Measurements from ENCODE around the gene CLDN1.

CLDN1 gene

GRCh38 chr3:190345027-190345821, 23.0 kb upstream of the CLDN1 start:
- Histone ChIP-seq H3K4me3 (ENCODE audit: low read depth, low read length, poor library complexity, severe bottlenecking) (no peak overlapping the region), H3K9me3 (ENCODE audit: low read length) (no peaks in the 10 kb centered on the region), H3K9me2 (ENCODE audit: low read depth, low read length) (no peaks in the 10 kb centered on the region), H3K36me3 (ENCODE audit: insufficient read depth, low read length) (no peaks in the 10 kb centered on the region), H3K9ac (ENCODE audit: low read length) (no peak overlapping the region), H3F3A (ENCODE audit: insufficient read depth, low read length) (no peaks in the 10 kb centered on the region), H3K4me2 (ENCODE audit: low read length) (no peak overlapping the region), H3K79me2 (ENCODE audit: insufficient read depth, low read length) (no peaks in the 10 kb centered on the region), H2AFZ (ENCODE audit: low read length) (no peak overlapping the region), H3K27me3 (ENCODE audit: insufficient read depth, low read length) (no peaks in the 10 kb centered on the region), H3K4me1 (ENCODE audit: insufficient read depth, low read length, severe bottlenecking) (no peaks in the 10 kb centered on the region), H4K20me1 (ENCODE audit: insufficient read depth, low read length) (no peaks in the 10 kb centered on the region), H3K27ac (ENCODE audit: low read depth, low read length, poor library complexity, severe bottlenecking) (no peak overlapping the region)
- TF ChIP-seq EZH2 (IDR thresholded peaks at IDR 0.05; ENCODE audit: borderline replicate concordance, low read length) (no peak), CTCF (IDR thresholded peaks at IDR 0.05; ENCODE audit: low read length) (no peak)

- no peaks in the 10 kb centered on the region for H3K9me3 ChIP-seq (ENCODE audit: low read length)
- no peaks in the 10 kb centered on the region for H4K20me1 ChIP-seq (ENCODE audit: insufficient read depth, low read length)
- H3K27ac ChIP-seq (ENCODE audit: low read depth, low read length, poor library complexity, severe bottlenecking) = no peak overlapping the region
These were observed 17.8 kb upstream of the CLDN1 start for GRCh38 chr3:190340071-190340470.

GRCh38 chr3:190339130-190339529, 16.9 kb upstream of the CLDN1 start:
- Histone ChIP-seq H3K4me2 (ENCODE audit: low read length) (no peak overlapping the region), H3K4me3 (ENCODE audit: low read depth, low read length, poor library complexity, severe bottlenecking) (no peak overlapping the region), H2AFZ (ENCODE audit: low read length) (no peak overlapping the region)

More at GRCh38 chr3:190340071-190340470, 17.8 kb upstream of the CLDN1 start:
- no peak overlapping the region for H3K9ac ChIP-seq (ENCODE audit: low read length)
- no peaks in the 10 kb centered on the region for H3K9me2 ChIP-seq (ENCODE audit: low read depth, low read length)
- H3F3A ChIP-seq (ENCODE audit: insufficient read depth, low read length) = no peaks in the 10 kb centered on the region
- no peak for TF ChIP-seq EZH2 (IDR thresholded peaks at IDR 0.05; ENCODE audit: borderline replicate concordance, low read length)
- no peak for TF ChIP-seq CTCF (IDR thresholded peaks at IDR 0.05; ENCODE audit: low read length)
- H3K36me3 ChIP-seq (ENCODE audit: insufficient read depth, low read length) = no peaks in the 10 kb centered on the region
- H3K4me2 ChIP-seq (ENCODE audit: low read length) = no peak overlapping the region
- H3K4me1 ChIP-seq (ENCODE audit: insufficient read depth, low read length, severe bottlenecking) = no peaks in the 10 kb centered on the region
- no peak overlapping the region for H3K4me3 ChIP-seq (ENCODE audit: low read depth, low read length, poor library complexity, severe bottlenecking)
- no peaks in the 10 kb centered on the region for H3K27me3 ChIP-seq (ENCODE audit: insufficient read depth, low read length)
- no peaks in the 10 kb centered on the region for H3K79me2 ChIP-seq (ENCODE audit: insufficient read depth, low read length)
- H2AFZ ChIP-seq (ENCODE audit: low read length) = no peak overlapping the region

More at GRCh38 chr3:190339130-190339529, 16.9 kb upstream of the CLDN1 start:
- Histone ChIP-seq H3K4me1 (ENCODE audit: insufficient read depth, low read length, severe bottlenecking) (no peaks in the 10 kb centered on the region), H3K27ac (ENCODE audit: low read depth, low read length, poor library complexity, severe bottlenecking) (no peak overlapping the region), H3K79me2 (ENCODE audit: insufficient read depth, low read length) (no peaks in the 10 kb centered on the region), H3K36me3 (ENCODE audit: insufficient read depth, low read length) (no peaks in the 10 kb centered on the region), H4K20me1 (ENCODE audit: insufficient read depth, low read length) (no peaks in the 10 kb centered on the region), H3K9me2 (ENCODE audit: low read depth, low read length) (no peaks in the 10 kb centered on the region), H3K9me3 (ENCODE audit: low read length) (no peaks in the 10 kb centered on the region), H3K9ac (ENCODE audit: low read length) (no peak overlapping the region), H3K27me3 (ENCODE audit: insufficient read depth, low read length) (no peaks in the 10 kb centered on the region), H3F3A (ENCODE audit: insufficient read depth, low read length) (no peaks in the 10 kb centered on the region)
- no peak for TF ChIP-seq CTCF (IDR thresholded peaks at IDR 0.05; ENCODE audit: low read length)
- TF ChIP-seq EZH2 (IDR thresholded peaks at IDR 0.05; ENCODE audit: borderline replicate concordance, low read length) = no peak
